Tibial nerve (tissue), 4 donors: ENCODE results near the gene TWF1. TPM values are rescaled to one million over a fixed set of nuclear protein-coding genes. Genes with fewer than 3 reads are reported as not detected.

Source experiments
- DNase-seq, 2 donors: peaks; one replicate each; pipeline ENCODE4 v3.0.0-alpha.2; 2019; ENCODE audit warnings: low spot score in 2 of 2
- H3K27ac ChIP-seq, 4 donors: fragments of 200-600 bp; sonication (generic) in 3 of 4; one replicate each; pipeline ENCODE4 v1.5.1; 2017 to 2019; ENCODE audit warnings: mild to moderate bottlenecking in 1 of 4
- H3K27me3 ChIP-seq, 2 donors: fragments of 200-600 bp; sonication (generic) in 1 of 2; one replicate each; pipeline versions ENCODE4 v1.5.1 to v1.6.0; 2017 to 2019
- H3K36me3 ChIP-seq, 3 donors: fragments of 200-600 bp; sonication (generic); one replicate each; pipeline ENCODE4 v1.5.1; 2018 to 2019
- H3K4me1 ChIP-seq, 4 donors: fragments of 200-600 bp; sonication (generic) in 3 of 4; one replicate each; pipeline ENCODE4 v1.5.1; 2017 to 2019
- H3K4me3 ChIP-seq, 4 donors: fragments of 200-600 bp; sonication (generic) in 3 of 4; one replicate each; pipeline ENCODE4 v1.5.1; 2017 to 2019; ENCODE audit warnings: mild to moderate bottlenecking in 1 of 4, moderate library complexity in 1 of 4
- H3K9me3 ChIP-seq, 4 donors: fragments of 200-600 bp; sonication (generic) in 3 of 4; one replicate each; pipeline ENCODE4 v1.5.1; 2017 to 2019
- CTCF ChIP-seq, 5 experiments: fragments of 200-600 bp in 3 of 5; fragments of 450-650 bp in 2 of 5; sonication (generic) in 3 of 5; IDR thresholded peaks; one replicate each; pipeline ENCODE4 v1.5.1; 2016 to 2019; ENCODE audit warnings: antibody characterized with exemption in 5 of 5, mild to moderate bottlenecking in 3 of 5, moderate library complexity in 2 of 5
- EP300 ChIP-seq, 2 donors: sonication (generic); formaldehyde crosslinking; IDR thresholded peaks; one replicate each; pipeline ENCODE4 v1.6.1; 2017; ENCODE audit warnings: antibody characterized with exemption in 2 of 2, mild to moderate bottlenecking in 1 of 2
- POLR2A ChIP-seq, 2 donors: fragments of 450-650 bp; IDR thresholded peaks; one replicate each; pipeline ENCODE4 v1.6.1; 2017; ENCODE audit warnings: antibody characterized with exemption in 2 of 2, mild to moderate bottlenecking in 2 of 2, moderate library complexity in 2 of 2
- WGBS, 2 donors: methylation state at CpG; one replicate each; pipeline ENCODE4 v1.1.5; 2018; 5-methylcytosine and 5-hydroxymethylcytosine counted together
- total RNA-seq, 4 donors: library from RNA; depleted of rRNA; stranded (reverse); fragments of >200 nt; gene quantifications; one replicate each; pipeline ENCODE4 v1.1.0, GENCODE V29; 2016

Gene TWF1
- total RNA-seq, 4 donors from 2014 or later = 65.1 to 82.2 (median 71.0) TPM

- H3K36me3 ChIP-seq = peaks cover 0 to 16% (median 0%) of the 10 kb centered on the region in 3 donors
- TF ChIP-seq CTCF (IDR thresholded peaks at IDR 0.05) (no peak), POLR2A (IDR thresholded peaks at IDR 0.05) (no peak), EP300 (IDR thresholded peaks at IDR 0.05) (no peak)
- DNase-seq = no peak
- no peak overlapping the region for H3K4me3 ChIP-seq
- H3K4me1 ChIP-seq = peaks cover 0 to 7% (median under 1%) of the 10 kb centered on the region in 4 donors
- WGBS, 2 donors = 81 to 89% methylated on average over 1 of the region's 1 CpG
- H3K9me3 ChIP-seq = no peaks in the 10 kb centered on the region
- no peaks in the 10 kb centered on the region for H3K27me3 ChIP-seq
- no peak overlapping the region for H3K27ac ChIP-seq
Observed at GRCh38 chr12:43842259-43842658, 36.1 kb upstream of the TWF1 start.

GRCh38 chr12:43841253-43841652 lies 35.1 kb upstream of the TWF1 start:
- Histone ChIP-seq H3K36me3 (peaks cover 0 to 7% (median 0%) of the 10 kb centered on the region in 3 donors), H3K4me1 (peaks cover 0 to 14% (median 2%) of the 10 kb centered on the region in 4 donors), H3K27ac (peak overlapping the region in 1 of 4 donors; percentile 9), H3K4me3 (no peak overlapping the region), H3K27me3 (no peaks in the 10 kb centered on the region), H3K9me3 (no peaks in the 10 kb centered on the region)
- WGBS, 2 donors = 73 to 84% methylated on average over 3 of the region's 3 CpGs
- no peak for DNase-seq
- TF ChIP-seq EP300 (IDR thresholded peaks at IDR 0.05) = no peak
- TF ChIP-seq POLR2A (IDR thresholded peaks at IDR 0.05) = no peak
- TF ChIP-seq CTCF (IDR thresholded peaks at IDR 0.05) = no peak

GRCh38 chr12:43840338-43840737 lies 34.2 kb upstream of the TWF1 start:
- Histone ChIP-seq H3K27ac (no peak overlapping the region), H3K27me3 (no peaks in the 10 kb centered on the region), H3K36me3 (no peaks in the 10 kb centered on the region), H3K4me1 (peaks cover 0 to 16% (median 2%) of the 10 kb centered on the region in 4 donors), H3K4me3 (no peak overlapping the region), H3K9me3 (no peaks in the 10 kb centered on the region)
- DNase-seq = no peak
- WGBS, 2 donors = 90 to 94% methylated on average over 4 of the region's 4 CpGs
- TF ChIP-seq POLR2A (IDR thresholded peaks at IDR 0.05) (no peak), CTCF (IDR thresholded peaks at IDR 0.05) (no peak), EP300 (IDR thresholded peaks at IDR 0.05) (no peak)

GRCh38 chr12:43836475-43836989 lies 30.4 kb upstream of the TWF1 start:
- peak overlapping the region; percentile 92 to 96 (median 94) for H3K27ac ChIP-seq
- no peaks in the 10 kb centered on the region for H3K36me3 ChIP-seq
- 0 to 2% methylated on average over 8 of the region's 8 CpGs for WGBS, 2 donors
- TF ChIP-seq CTCF (IDR thresholded peaks at IDR 0.05) (no peak), EP300 (IDR thresholded peaks at IDR 0.05) (peak in 1 of 2 donors; percentile 79)
- no peaks in the 10 kb centered on the region for H3K27me3 ChIP-seq
- peak; percentile 17 to 29 for DNase-seq
- H3K4me1 ChIP-seq = peaks cover 0 to 25% (median 2%) of the 10 kb centered on the region in 4 donors
- H3K9me3 ChIP-seq = no peaks in the 10 kb centered on the region
- H3K4me3 ChIP-seq = peak overlapping the region; percentile 52 to 78 (median 69)

GRCh38 chr12:43835656-43836474 lies 29.7 kb upstream of the TWF1 start, which contains the start of gene TMEM117:
TMEM117 (plus strand) TSS chr12:43836081.
- H3K4me3 ChIP-seq = peak within 1 kb of the TSS; percentile 52 to 78 (median 69)
- WGBS, 2 donors = 0% methylated on average over 10 to 45 of the region's 103 CpGs
- H3K9me3 ChIP-seq = no peaks in the 10 kb centered on the region
- DNase-seq = peak; percentile 22 to 34
- TF ChIP-seq POLR2A (IDR thresholded peaks at IDR 0.05) (peak in 1 of 2 donors; percentile 40), CTCF (IDR thresholded peaks at IDR 0.05) (peak in 1 of 5 experiments; percentile 23), EP300 (IDR thresholded peaks at IDR 0.05) (peak in 1 of 2 donors; percentile 56)
- H3K27me3 ChIP-seq = no peaks in the 10 kb centered on the region
- H3K4me1 ChIP-seq = peaks cover 0 to 25% (median 2%) of the 10 kb centered on the region in 4 donors
- peak within 1 kb of the TSS; percentile 92 to 96 (median 94) for H3K27ac ChIP-seq
- H3K36me3 ChIP-seq = no peaks in the 10 kb centered on the region
